Memory B cell (primary cell): ENCODE results near the gene BAX.
A peak's percentile ranks its signal among the peaks of the same experiment; 100 is the strongest.

Experiments
- ATAC-seq: fragments of 150-1000 bp; cut with Tn5 transposase; 2 replicates; pipeline ENCODE4 v1.10.0; 2021; ENCODE audit warnings: low read depth, mild to moderate bottlenecking, moderate library complexity
- DNase-seq, 2 donors: peaks; one replicate each; pipeline ENCODE4 v3.0.0; 2022; ENCODE audit warnings: low spot score in 2 of 2
- H3K27ac Mint-ChIP-seq: one replicate; pipeline ENCODE4 v1.8.0; 2022; ENCODE audit warnings: mild to moderate bottlenecking, moderate library complexity, mixed read lengths
- H3K27me3 Mint-ChIP-seq: one replicate; pipeline ENCODE4 v1.8.0; 2022; ENCODE audit warnings: mixed read lengths
- H3K36me3 Mint-ChIP-seq: one replicate; pipeline ENCODE4 v1.8.0; 2022; ENCODE audit warnings: mild to moderate bottlenecking, mixed read lengths
- H3K4me1 Mint-ChIP-seq: one replicate; pipeline ENCODE4 v1.8.0; 2022; ENCODE audit warnings: mixed read lengths
- H3K4me3 Mint-ChIP-seq: one replicate; pipeline ENCODE4 v1.8.0; 2022; ENCODE audit warnings: mild to moderate bottlenecking, moderate library complexity, mixed read lengths
- H3K9me3 Mint-ChIP-seq: one replicate; pipeline ENCODE4 v1.8.0; 2022; ENCODE audit warnings: mixed read lengths

BAX gene

GRCh38 chr19:48970139-48970766, 15.6 kb downstream of the BAX start:
- H3K27me3 Mint-ChIP-seq: no peaks in the 10 kb centered on the region
- H3K36me3 Mint-ChIP-seq: peaks cover 16% of the 10 kb centered on the region
- H3K9me3 Mint-ChIP-seq: no peaks in the 10 kb centered on the region
- H3K4me3 Mint-ChIP-seq: no peak overlapping the region
- DNase-seq (no peak), ATAC-seq (no peak)
- no peak overlapping the region for H3K27ac Mint-ChIP-seq
- H3K4me1 Mint-ChIP-seq: peaks cover 18% of the 10 kb centered on the region

GRCh38 chr19:48970923-48971395, 16.3 kb downstream of the BAX start:
- DNase-seq (peak; percentile 85 to 87), ATAC-seq (peak; percentile 93)
- Mint-ChIP-seq H3K36me3 (peaks cover 13% of the 10 kb centered on the region), H3K4me1 (peaks cover 18% of the 10 kb centered on the region), H3K9me3 (no peaks in the 10 kb centered on the region), H3K27ac (no peak overlapping the region), H3K27me3 (no peaks in the 10 kb centered on the region), H3K4me3 (no peak overlapping the region)

- Mint-ChIP-seq H3K27ac (no peak overlapping the region), H3K36me3 (peaks cover 12% of the 10 kb centered on the region), H3K4me3 (no peak overlapping the region), H3K4me1 (peaks cover 3% of the 10 kb centered on the region), H3K27me3 (no peaks in the 10 kb centered on the region), H3K9me3 (no peaks in the 10 kb centered on the region)
- no peak for DNase-seq
- peak; percentile 73 for ATAC-seq
These were observed 21.5 kb downstream of the BAX start for GRCh38 chr19:48975947-48976847.

- no peak overlapping the region for H3K4me3 Mint-ChIP-seq
- no peaks in the 10 kb centered on the region for H3K27me3 Mint-ChIP-seq
- H3K9me3 Mint-ChIP-seq: no peaks in the 10 kb centered on the region
- ATAC-seq (no peak), DNase-seq (no peak)
- peaks cover 3% of the 10 kb centered on the region for H3K4me1 Mint-ChIP-seq
- H3K36me3 Mint-ChIP-seq: peaks cover 17% of the 10 kb centered on the region
- no peak overlapping the region for H3K27ac Mint-ChIP-seq
These were observed 22.4 kb downstream of the BAX start for GRCh38 chr19:48977061-48977460.

DNA sequence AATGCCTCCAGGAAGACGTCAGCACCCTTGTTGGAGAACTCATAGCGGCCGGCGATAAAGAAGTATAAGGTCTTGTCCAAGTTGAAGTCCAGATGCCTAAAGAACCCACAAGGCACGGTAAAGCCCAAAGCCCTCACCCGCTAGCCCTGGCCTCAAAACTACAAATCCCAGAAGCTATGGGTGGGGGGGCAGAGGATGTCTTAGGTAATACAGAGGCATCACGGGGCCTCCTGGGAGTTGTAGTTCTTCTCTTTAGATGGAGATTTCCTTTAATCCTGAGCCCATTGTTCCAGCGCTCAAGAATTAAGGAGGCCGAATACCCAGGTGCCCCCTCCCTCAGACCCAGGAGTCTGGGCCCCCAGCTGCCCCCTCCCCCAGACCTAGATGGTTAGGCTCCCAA, 27.6 kb downstream of the BAX start:
- DNase-seq (no peak), ATAC-seq (no peak)
- H3K36me3 Mint-ChIP-seq: peaks cover 20% of the 10 kb centered on the region
- no peak overlapping the region for H3K27ac Mint-ChIP-seq
- H3K4me3 Mint-ChIP-seq: no peak overlapping the region
- no peaks in the 10 kb centered on the region for H3K9me3 Mint-ChIP-seq
- no peaks in the 10 kb centered on the region for H3K27me3 Mint-ChIP-seq
- H3K4me1 Mint-ChIP-seq: peaks cover under 1% of the 10 kb centered on the region

DNA sequence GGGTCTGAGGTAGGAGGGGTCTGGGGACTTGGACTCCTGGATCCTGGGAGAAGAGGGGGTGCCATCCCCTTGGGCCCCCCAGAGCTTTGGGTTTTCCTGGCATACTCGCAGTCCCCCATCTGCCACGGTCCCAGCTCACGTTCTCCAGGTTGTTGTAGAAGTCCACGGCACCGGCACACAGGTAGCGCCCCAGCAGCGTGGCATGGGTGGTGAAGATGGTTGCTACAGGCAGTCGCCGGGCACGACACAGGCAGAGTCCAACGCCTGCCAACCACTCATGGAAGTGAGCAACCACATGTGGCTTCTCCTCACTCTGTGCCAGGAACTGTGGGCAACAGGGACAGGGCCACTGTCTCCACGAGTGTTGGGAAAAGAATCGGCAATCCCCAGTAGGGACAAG, 31.0 kb downstream of the BAX start:
- no peaks in the 10 kb centered on the region for H3K9me3 Mint-ChIP-seq
- H3K4me1 Mint-ChIP-seq: peaks cover 15% of the 10 kb centered on the region
- no peaks in the 10 kb centered on the region for H3K27me3 Mint-ChIP-seq
- H3K36me3 Mint-ChIP-seq: peaks cover 25% of the 10 kb centered on the region
- H3K4me3 Mint-ChIP-seq: no peak overlapping the region
- ATAC-seq (no peak), DNase-seq (no peak)
- H3K27ac Mint-ChIP-seq: no peak overlapping the region

GRCh38 chr19:48986211-48986610, 31.5 kb downstream of the BAX start:
- H3K36me3 Mint-ChIP-seq: peaks cover 28% of the 10 kb centered on the region

DNA sequence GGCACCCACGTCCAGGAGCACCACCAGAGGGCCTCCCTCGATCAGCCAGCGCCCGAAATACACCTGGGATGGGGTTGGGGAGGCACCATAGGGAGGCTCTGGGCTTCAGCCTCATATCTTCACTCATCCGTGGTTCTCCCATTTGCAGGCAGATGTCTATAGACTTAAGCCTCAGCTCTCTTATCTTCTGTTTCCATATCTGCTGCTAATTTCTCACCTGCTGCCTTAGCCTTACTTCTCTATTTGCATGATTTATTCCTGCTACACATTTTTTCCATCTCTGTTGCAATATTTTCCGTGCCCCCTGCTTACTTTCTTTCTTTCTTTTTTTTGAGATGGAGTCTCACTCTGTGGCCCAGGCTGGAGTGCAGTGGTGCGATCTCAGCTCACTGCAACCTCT, 32.6 kb downstream of the BAX start:
- H3K4me3 Mint-ChIP-seq: no peak overlapping the region
- no peaks in the 10 kb centered on the region for H3K9me3 Mint-ChIP-seq
- no peaks in the 10 kb centered on the region for H3K27me3 Mint-ChIP-seq
- H3K27ac Mint-ChIP-seq: no peak overlapping the region
- ATAC-seq (no peak), DNase-seq (no peak)
- peaks cover 22% of the 10 kb centered on the region for H3K36me3 Mint-ChIP-seq
- peaks cover 25% of the 10 kb centered on the region for H3K4me1 Mint-ChIP-seq

More at GRCh38 chr19:48986211-48986610, 31.5 kb downstream of the BAX start:
- H3K4me1 Mint-ChIP-seq: peaks cover 19% of the 10 kb centered on the region
- H3K27me3 Mint-ChIP-seq: no peaks in the 10 kb centered on the region
- no peak overlapping the region for H3K27ac Mint-ChIP-seq
- no peaks in the 10 kb centered on the region for H3K9me3 Mint-ChIP-seq
- no peak for ATAC-seq
- no peak for DNase-seq
- H3K4me3 Mint-ChIP-seq: no peak overlapping the region

DNA sequence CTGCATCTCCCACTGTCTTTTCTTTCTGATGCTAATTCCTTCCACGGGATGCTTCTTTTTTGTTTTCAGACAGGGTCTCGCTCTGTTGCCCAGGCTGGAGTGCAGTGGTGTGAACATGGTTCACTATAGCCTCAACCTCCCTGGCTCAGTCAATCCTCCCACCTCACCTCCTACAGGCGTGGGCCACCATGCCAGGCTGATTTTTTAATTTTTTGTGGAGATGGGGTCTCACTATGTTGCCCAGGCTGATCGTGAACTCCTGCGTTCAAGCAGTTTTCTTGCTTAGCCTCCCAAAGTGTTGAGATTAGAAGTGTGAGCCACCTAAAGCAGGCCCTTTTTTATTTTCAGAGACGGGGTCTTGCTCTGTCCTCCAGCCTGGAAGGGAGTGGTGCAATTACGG, 33.6 kb downstream of the BAX start:
- Mint-ChIP-seq H3K4me1 (peaks cover 30% of the 10 kb centered on the region), H3K27me3 (no peaks in the 10 kb centered on the region), H3K36me3 (peaks cover 19% of the 10 kb centered on the region), H3K27ac (no peak overlapping the region), H3K4me3 (no peak overlapping the region), H3K9me3 (no peaks in the 10 kb centered on the region)
- DNase-seq (no peak), ATAC-seq (no peak)

- no peak overlapping the region for H3K4me3 Mint-ChIP-seq
- no peaks in the 10 kb centered on the region for H3K27me3 Mint-ChIP-seq
- DNase-seq: no peak
- H3K36me3 Mint-ChIP-seq: peaks cover 16% of the 10 kb centered on the region
- ATAC-seq: no peak
- H3K4me1 Mint-ChIP-seq: peaks cover 33% of the 10 kb centered on the region
- no peaks in the 10 kb centered on the region for H3K9me3 Mint-ChIP-seq
- H3K27ac Mint-ChIP-seq: no peak overlapping the region
These were observed 34.2 kb downstream of the BAX start for GRCh38 chr19:48988860-48989259.

DNA sequence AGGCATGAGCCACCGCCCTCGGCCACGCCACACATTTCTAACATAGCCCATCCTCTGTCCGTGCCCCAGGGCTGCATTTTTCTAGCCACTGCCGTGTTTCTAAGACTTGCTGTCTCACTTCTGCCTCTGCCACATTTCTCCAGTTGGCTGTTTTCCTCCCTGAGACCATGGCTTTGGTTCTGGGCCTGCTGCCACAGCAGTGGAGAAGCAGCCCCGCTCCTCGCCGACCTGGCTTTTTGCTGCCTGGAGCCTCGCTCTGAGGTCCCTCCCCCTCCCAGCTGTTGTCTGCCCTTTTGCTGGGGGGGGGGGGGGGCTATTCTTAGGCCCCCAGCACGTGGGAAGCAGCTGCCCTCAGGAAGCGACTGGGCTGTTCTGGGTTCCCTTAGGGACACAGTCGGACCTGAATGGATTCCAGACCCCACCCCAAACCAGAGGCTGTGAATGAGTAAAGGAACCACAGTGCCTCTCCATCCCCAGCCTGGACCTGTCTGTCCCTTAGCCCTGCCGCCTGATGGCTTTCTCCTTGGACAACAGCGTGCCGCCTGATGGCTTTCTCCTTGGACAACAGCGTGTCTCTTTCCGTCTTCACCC, 35.1 kb downstream of the BAX start:
- H3K9me3 Mint-ChIP-seq: no peaks in the 10 kb centered on the region
- ATAC-seq: no peak
- H3K4me3 Mint-ChIP-seq: no peak overlapping the region
- peak overlapping the region; percentile 32 for H3K27ac Mint-ChIP-seq
- H3K4me1 Mint-ChIP-seq: peaks cover 37% of the 10 kb centered on the region
- no peaks in the 10 kb centered on the region for H3K27me3 Mint-ChIP-seq
- peaks cover 16% of the 10 kb centered on the region for H3K36me3 Mint-ChIP-seq
- no peak for DNase-seq

DNA sequence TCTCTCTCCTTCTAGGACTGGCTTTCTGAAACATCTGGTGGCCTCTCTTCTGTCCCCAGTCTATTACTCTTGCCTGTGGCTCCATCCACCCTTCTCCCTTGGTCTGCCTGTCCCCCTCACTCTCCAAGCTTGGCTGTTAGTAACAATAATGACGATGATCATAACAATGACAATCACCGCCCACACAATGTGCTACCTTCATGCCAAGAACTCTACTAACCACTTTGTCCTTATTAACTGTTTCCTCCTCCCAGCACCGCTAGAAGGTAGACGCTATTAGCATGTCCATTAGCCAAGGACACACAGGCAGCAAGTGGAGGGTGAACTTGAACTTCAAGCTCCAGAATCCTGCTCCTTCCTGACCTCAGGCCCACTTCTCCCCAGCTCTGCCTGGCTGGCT, 35.7 kb downstream of the BAX start:
- no peak overlapping the region for H3K4me3 Mint-ChIP-seq
- peak overlapping the region; percentile 32 for H3K27ac Mint-ChIP-seq
- H3K27me3 Mint-ChIP-seq: no peaks in the 10 kb centered on the region
- no peaks in the 10 kb centered on the region for H3K9me3 Mint-ChIP-seq
- H3K4me1 Mint-ChIP-seq: peaks cover 43% of the 10 kb centered on the region
- peaks cover 14% of the 10 kb centered on the region for H3K36me3 Mint-ChIP-seq
- ATAC-seq (no peak), DNase-seq (no peak)

GRCh38 chr19:48991011-48991609, 36.4 kb downstream of the BAX start:
- H3K27ac Mint-ChIP-seq: no peak overlapping the region
- no peak for DNase-seq
- H3K4me1 Mint-ChIP-seq: peaks cover 43% of the 10 kb centered on the region
- H3K36me3 Mint-ChIP-seq: peaks cover 14% of the 10 kb centered on the region
- no peaks in the 10 kb centered on the region for H3K9me3 Mint-ChIP-seq
- H3K27me3 Mint-ChIP-seq: no peaks in the 10 kb centered on the region
- peak overlapping the region; percentile 54 for H3K4me3 Mint-ChIP-seq
- no peak for ATAC-seq
